Measurements from ENCODE around the gene WNT11. TPM values are rescaled to one million over a fixed set of nuclear protein-coding genes. Genes with fewer than 3 reads are reported as not detected.

Gene WNT11
- total RNA-seq, 1 donor from 2014 or later, result not detected

GRCh38 chr11:76159983-76160661 lies 46.2 kb downstream of the WNT11 start:
- H3K27me3 ChIP-seq (ENCODE audit: control insufficient read depth, insufficient read depth, low read length), result peaks cover 5% of the 10 kb centered on the region
- FAIRE-seq, result no peak
- TF ChIP-seq CTCF (IDR thresholded peaks at IDR 0.05; ENCODE audit: insufficient read depth, low read length, severe bottlenecking), result no peak
- no peak for DNase-seq (ENCODE audit: low read depth)
- no peaks in the 10 kb centered on the region for H3K36me3 ChIP-seq (ENCODE audit: control insufficient read depth, insufficient read depth, low read length)
- no peak overlapping the region for H3K4me3 ChIP-seq (ENCODE audit: low read depth, low read length)

- DNase-seq (ENCODE audit: low read depth) (no peak), FAIRE-seq (no peak)
- Histone ChIP-seq H3K36me3 (ENCODE audit: control insufficient read depth, insufficient read depth, low read length) (no peaks in the 10 kb centered on the region), H3K27me3 (ENCODE audit: control insufficient read depth, insufficient read depth, low read length) (peaks cover 5% of the 10 kb centered on the region), H3K4me3 (ENCODE audit: low read depth, low read length) (no peak overlapping the region)
- no peak for TF ChIP-seq CTCF (IDR thresholded peaks at IDR 0.05; ENCODE audit: insufficient read depth, low read length, severe bottlenecking)
Measured at GRCh38 chr11:76159303-76159937, 46.9 kb downstream of the WNT11 start.

- Histone ChIP-seq H3K36me3 (ENCODE audit: control insufficient read depth, insufficient read depth, low read length) (no peaks in the 10 kb centered on the region), H3K4me3 (ENCODE audit: low read depth, low read length) (no peak overlapping the region), H3K27me3 (ENCODE audit: control insufficient read depth, insufficient read depth, low read length) (peaks cover 5% of the 10 kb centered on the region)
- FAIRE-seq (no peak), DNase-seq (ENCODE audit: low read depth) (no peak)
- TF ChIP-seq CTCF (IDR thresholded peaks at IDR 0.05; ENCODE audit: insufficient read depth, low read length, severe bottlenecking), result no peak
Measured at GRCh38 chr11:76158394-76159302, 47.7 kb downstream of the WNT11 start.

GRCh38 chr11:76157891-76158290 lies 48.4 kb downstream of the WNT11 start:
- no peak for DNase-seq (ENCODE audit: low read depth)
- no peak for TF ChIP-seq CTCF (IDR thresholded peaks at IDR 0.05; ENCODE audit: insufficient read depth, low read length, severe bottlenecking)
- no peaks in the 10 kb centered on the region for H3K36me3 ChIP-seq (ENCODE audit: control insufficient read depth, insufficient read depth, low read length)
- FAIRE-seq, result peak; percentile 95
- peaks cover 5% of the 10 kb centered on the region for H3K27me3 ChIP-seq (ENCODE audit: control insufficient read depth, insufficient read depth, low read length)
- H3K4me3 ChIP-seq (ENCODE audit: low read depth, low read length), result no peak overlapping the region

GRCh38 chr11:76156971-76157427 lies 49.3 kb downstream of the WNT11 start:
- Histone ChIP-seq H3K36me3 (ENCODE audit: control insufficient read depth, insufficient read depth, low read length) (no peaks in the 10 kb centered on the region), H3K27me3 (ENCODE audit: control insufficient read depth, insufficient read depth, low read length) (peaks cover 5% of the 10 kb centered on the region), H3K4me3 (ENCODE audit: low read depth, low read length) (no peak overlapping the region)
- no peak for TF ChIP-seq CTCF (IDR thresholded peaks at IDR 0.05; ENCODE audit: insufficient read depth, low read length, severe bottlenecking)
- no peak for FAIRE-seq
- no peak for DNase-seq (ENCODE audit: low read depth)
